GM12872 (cell line): ENCODE results near the gene OPN4.

ENCODE experiments used
- TF ChIP-seq, protein P1 (sequence below): IDR thresholded peaks from 3 replicates; pipeline ENCODE4 v1.5.1; 2011; ENCODE audit warnings: low read depth, mild to moderate bottlenecking, low read length, moderate library complexity; ENCODE audit not compliant: insufficient read depth

Gene OPN4, protein sequence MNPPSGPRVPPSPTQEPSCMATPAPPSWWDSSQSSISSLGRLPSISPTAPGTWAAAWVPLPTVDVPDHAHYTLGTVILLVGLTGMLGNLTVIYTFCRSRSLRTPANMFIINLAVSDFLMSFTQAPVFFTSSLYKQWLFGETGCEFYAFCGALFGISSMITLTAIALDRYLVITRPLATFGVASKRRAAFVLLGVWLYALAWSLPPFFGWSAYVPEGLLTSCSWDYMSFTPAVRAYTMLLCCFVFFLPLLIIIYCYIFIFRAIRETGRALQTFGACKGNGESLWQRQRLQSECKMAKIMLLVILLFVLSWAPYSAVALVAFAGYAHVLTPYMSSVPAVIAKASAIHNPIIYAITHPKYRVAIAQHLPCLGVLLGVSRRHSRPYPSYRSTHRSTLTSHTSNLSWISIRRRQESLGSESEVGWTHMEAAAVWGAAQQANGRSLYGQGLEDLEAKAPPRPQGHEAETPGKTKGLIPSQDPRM

DNA sequence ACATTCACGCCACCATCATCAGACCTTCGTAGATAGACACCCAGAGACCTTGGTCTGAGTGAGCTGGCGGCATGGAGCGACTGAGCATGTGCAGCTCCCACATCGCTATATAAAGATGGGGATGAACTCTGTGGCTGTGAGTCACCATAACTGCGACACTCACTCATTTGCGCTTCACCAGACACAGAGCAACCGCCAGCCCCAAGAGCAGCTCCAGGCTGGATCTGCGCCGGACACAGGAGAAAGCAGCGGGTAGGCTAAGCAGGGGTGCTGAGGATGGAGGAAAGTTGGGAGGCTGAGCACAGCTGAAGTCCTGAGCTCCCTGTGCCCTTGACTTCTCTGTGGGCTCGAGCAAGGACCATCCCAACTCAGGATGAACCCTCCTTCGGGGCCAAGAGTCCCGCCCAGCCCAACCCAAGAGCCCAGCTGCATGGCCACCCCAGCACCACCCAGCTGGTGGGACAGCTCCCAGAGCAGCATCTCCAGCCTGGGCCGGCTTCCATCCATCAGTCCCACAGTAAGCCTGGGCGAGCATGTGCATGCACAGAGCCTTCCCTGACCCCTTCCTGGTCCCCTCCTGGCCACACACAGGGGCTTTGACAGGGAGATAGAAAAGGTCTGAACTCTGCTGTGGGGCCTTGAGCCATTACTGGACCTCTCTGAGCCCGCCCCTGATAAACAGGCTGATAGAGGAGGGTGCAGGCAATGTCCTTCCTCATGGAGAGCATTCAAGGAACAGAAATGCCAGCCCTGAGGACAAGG is at the start of gene OPN4:
Gene OPN4, plus strand, starts transcription at position 137 of the 762 bp plus-strand sequence. Its CDS starts 237 bp downstream, at position 374.
- TF ChIP-seq, protein P1, sequence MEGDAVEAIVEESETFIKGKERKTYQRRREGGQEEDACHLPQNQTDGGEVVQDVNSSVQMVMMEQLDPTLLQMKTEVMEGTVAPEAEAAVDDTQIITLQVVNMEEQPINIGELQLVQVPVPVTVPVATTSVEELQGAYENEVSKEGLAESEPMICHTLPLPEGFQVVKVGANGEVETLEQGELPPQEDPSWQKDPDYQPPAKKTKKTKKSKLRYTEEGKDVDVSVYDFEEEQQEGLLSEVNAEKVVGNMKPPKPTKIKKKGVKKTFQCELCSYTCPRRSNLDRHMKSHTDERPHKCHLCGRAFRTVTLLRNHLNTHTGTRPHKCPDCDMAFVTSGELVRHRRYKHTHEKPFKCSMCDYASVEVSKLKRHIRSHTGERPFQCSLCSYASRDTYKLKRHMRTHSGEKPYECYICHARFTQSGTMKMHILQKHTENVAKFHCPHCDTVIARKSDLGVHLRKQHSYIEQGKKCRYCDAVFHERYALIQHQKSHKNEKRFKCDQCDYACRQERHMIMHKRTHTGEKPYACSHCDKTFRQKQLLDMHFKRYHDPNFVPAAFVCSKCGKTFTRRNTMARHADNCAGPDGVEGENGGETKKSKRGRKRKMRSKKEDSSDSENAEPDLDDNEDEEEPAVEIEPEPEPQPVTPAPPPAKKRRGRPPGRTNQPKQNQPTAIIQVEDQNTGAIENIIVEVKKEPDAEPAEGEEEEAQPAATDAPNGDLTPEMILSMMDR, result no peak

DNA sequence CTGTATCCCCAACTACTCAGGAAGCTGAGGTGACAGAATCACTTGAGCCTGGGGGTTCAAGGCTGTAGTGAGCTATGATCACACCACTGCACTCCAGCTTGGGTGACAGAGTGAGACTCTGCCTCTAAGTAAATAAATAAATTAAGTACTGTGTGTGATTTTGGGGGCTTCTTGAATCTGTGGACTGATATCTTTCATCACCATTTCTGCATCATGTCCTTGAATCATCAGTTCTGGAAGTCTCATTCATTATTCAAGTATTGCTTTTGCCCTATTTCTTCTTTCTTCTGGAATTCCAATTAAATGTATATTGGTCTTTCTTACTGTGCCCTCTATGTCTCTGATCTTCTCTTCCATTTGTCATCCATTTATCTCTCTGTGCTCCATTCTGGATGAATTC is 46.7 kb upstream of the OPN4 start:
- TF ChIP-seq, protein P1, result no peak

- TF ChIP-seq, protein P1, result no peak
These were observed 44.4 kb upstream of the OPN4 start for GRCh38 chr10:86609920-86610319.

DNA sequence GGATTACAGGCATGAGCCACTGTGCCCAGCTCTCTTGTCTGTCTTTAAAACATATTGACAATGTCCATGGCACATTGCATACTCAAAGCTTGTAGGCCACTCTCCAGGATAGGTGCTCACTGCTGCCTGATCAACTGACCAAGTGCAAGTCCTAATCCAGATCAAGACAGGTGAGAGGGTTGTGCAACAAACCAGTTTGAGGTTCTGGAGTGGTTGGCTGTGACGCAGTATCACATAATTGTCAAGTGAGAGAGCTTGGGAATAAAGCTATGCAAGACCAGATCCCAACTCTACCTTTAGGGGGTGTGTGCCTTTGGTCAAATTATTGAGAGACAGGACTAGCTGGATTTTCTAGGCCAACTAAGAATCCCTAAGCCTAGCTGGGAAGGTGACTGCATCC is 43.0 kb upstream of the OPN4 start:
- TF ChIP-seq, protein P1, result no peak

- TF ChIP-seq, protein P1, result no peak
These were observed 41.3 kb upstream of the OPN4 start for GRCh38 chr10:86613096-86613495.

GRCh38 chr10:86613905-86614304 is 40.4 kb upstream of the OPN4 start:
- TF ChIP-seq, protein P1, result no peak

GRCh38 chr10:86614853-86615252 is 39.5 kb upstream of the OPN4 start:
- TF ChIP-seq, protein P1, result no peak
